Body of pancreas (tissue), 4 donors: ENCODE measurements around the gene SLC6A2. TPM values are rescaled to one million over a fixed set of nuclear protein-coding genes. Genes with fewer than 3 reads are reported as not detected.
"Not testable (repeated sequence)": the region's sequence is repeated elsewhere in the genome, so short reads cannot be mapped to it uniquely, and the experiment has no call there.

Experiments used
- ATAC-seq: fragments of 150-250 bp; one replicate; pipeline ENCODE4 v1.9.1; 2016
- DNase-seq, 4 donors: peaks; one replicate each; pipeline ENCODE4 v3.0.0-alpha.2; 2019
- H3K27ac ChIP-seq, 4 donors: fragments of 200-600 bp; sonication (generic); 1 replicate in 3 of 4; 2 replicates in 1 of 4; pipeline versions ENCODE4 v1.5.1 to v1.6.1; 2016 to 2019; ENCODE audit warnings: mild to moderate bottlenecking in 1 of 4, mixed read lengths in 1 of 4, moderate library complexity in 1 of 4
- H3K27me3 ChIP-seq, 2 donors: fragments of 200-600 bp; sonication (generic); one replicate each; pipeline ENCODE4 v1.6.0; 2016; ENCODE audit warnings: mild to moderate bottlenecking in 1 of 2
- H3K36me3 ChIP-seq, 2 donors: fragments of 200-600 bp; sonication (generic); replicated peaks in 1 of 2; 2 replicates each; pipeline ENCODE4 v1.5.1; 2016; ENCODE audit warnings: low read depth in 2 of 2; ENCODE audit not compliant: insufficient read depth in 1 of 2
- H3K4me1 ChIP-seq: fragments of 200-600 bp; sonication (generic); one replicate; pipeline ENCODE4 v1.6.0; 2016
- H3K4me3 ChIP-seq, 2 donors: fragments of 200-600 bp; sonication (generic); 1 replicate in 1 of 2; 2 replicates in 1 of 2; pipeline ENCODE4 v1.5.1; 2016 to 2019
- H3K9me3 ChIP-seq, 3 donors: fragments of 200-600 bp; sonication (generic); 1 replicate in 2 of 3; 2 replicates in 1 of 3; pipeline ENCODE4 v1.5.1; 2016
- POLR2A ChIP-seq, 3 donors: fragments of 450-650 bp; IDR thresholded peaks; one replicate each; pipeline ENCODE4 v1.6.1; 2016; ENCODE audit warnings: antibody characterized with exemption in 3 of 3, mild to moderate bottlenecking in 2 of 3
- whole genome bisulfite sequencing, 2 donors: methylation state at CpG; one replicate each; pipeline ENCODE4 v1.1.5; 2017; 5-methylcytosine and 5-hydroxymethylcytosine counted together
- intact Hi-C: fragments of 100-400 bp; cut with DNase I; formaldehyde crosslinking; loops from one replicate; pipeline ENCODE4 v1.15.1; 2023
- total RNA-seq, 2 donors: library from RNA; depleted of rRNA; stranded (reverse); fragments of >200 nt; gene quantifications; one replicate each; pipeline ENCODE4 v1.1.0, GENCODE V29; 2016
- TF ChIP-seq, protein P1 (sequence below), 7 experiments: fragments of 450-650 bp in 4 of 7; fragments of 200-600 bp in 3 of 7; sonication (generic) in 3 of 7; IDR thresholded peaks; one replicate each; pipeline ENCODE4 v1.5.1; 2016 to 2019; ENCODE audit warnings: antibody characterized with exemption in 7 of 7

Gene SLC6A2
- total RNA-seq, 2 donors from 2014 or later: not detected

DNA sequence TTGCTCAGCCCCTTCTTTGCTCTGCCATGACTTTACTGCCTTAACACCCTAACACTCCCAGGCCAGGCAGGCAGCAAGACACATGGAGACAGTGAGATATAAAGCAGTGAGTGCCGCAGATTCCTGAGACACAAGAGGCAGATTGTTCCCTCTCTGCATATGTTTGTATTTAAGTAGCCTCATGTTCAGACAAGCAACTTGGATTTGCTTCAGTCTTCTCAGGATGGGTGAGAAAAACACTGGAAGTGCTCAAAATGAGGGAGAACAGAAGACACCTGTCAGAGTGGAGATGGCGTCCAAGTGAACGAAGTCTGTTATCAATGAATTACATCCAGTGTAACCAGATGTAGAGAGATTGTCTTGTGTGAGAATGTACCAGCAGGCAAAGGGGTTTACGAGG lies 90.3 kb downstream of the SLC6A2 start:
- no peaks in the 10 kb centered on the region for H3K27me3 ChIP-seq
- intact Hi-C loops: no loop called here
- 40 to 48% methylated on average over 4 of the region's 4 CpGs for WGBS, 2 donors
- no peak overlapping the region for H3K4me3 ChIP-seq
- no peak for DNase-seq
- no peaks in the 10 kb centered on the region for H3K4me1 ChIP-seq
- TF ChIP-seq, protein P1, sequence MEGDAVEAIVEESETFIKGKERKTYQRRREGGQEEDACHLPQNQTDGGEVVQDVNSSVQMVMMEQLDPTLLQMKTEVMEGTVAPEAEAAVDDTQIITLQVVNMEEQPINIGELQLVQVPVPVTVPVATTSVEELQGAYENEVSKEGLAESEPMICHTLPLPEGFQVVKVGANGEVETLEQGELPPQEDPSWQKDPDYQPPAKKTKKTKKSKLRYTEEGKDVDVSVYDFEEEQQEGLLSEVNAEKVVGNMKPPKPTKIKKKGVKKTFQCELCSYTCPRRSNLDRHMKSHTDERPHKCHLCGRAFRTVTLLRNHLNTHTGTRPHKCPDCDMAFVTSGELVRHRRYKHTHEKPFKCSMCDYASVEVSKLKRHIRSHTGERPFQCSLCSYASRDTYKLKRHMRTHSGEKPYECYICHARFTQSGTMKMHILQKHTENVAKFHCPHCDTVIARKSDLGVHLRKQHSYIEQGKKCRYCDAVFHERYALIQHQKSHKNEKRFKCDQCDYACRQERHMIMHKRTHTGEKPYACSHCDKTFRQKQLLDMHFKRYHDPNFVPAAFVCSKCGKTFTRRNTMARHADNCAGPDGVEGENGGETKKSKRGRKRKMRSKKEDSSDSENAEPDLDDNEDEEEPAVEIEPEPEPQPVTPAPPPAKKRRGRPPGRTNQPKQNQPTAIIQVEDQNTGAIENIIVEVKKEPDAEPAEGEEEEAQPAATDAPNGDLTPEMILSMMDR (IDR thresholded peaks at IDR 0.05): no peak
- ATAC-seq: no peak
- H3K36me3 ChIP-seq: no peaks in the 10 kb centered on the region
- H3K9me3 ChIP-seq: no peaks in the 10 kb centered on the region
- H3K27ac ChIP-seq: no peak overlapping the region

DNA sequence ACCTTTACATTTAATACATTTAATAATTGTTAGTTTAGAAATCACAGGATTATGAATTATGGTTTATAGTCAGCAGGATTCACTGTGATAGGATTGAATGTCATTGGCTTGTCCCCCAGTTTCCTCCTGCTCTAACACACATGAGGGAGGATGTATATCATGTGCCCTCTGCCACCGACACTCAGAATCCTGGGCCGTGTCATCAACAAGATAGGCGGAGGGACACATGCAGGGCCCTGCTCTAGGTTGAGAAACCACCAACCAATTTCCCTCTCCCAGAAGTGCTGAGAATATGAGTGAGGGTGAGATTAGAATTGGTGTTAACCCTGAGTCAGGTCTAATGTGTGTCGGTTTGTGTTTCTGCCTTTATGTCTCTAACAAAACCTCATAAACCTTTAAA lies 92.0 kb downstream of the SLC6A2 start:
- intact Hi-C loops: no loop called here

DNA sequence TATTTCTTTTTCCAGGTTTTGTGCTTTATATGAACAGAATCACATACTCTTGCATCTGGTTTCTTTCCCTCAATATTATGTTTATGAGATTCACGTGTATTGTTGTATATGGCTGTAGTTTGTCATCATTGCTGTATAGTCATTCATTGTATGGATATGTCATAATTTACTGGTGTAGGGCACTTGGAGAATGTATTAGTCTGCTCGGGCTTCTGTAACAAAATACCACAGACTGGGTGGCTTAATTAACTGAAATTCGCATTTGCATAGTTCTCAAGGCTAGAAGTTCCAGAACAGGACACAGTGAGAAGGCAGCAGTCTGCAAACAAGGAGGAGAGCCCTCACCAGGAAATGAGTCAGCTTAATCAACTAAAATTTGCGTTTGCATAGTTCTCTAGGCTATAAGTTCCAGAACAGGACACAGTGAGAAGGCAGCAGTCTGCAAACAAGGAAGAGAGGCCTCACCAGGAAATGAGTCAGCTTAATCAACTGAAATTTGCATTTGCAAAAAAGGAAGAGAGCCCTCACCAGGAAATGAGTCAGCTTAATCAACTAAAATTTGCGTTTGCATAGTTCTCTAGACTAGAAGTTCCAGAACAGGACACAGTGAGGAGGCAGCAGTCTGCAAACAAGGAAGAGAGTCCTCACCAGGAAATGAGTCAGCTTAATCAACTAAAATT lies 96.8 kb downstream of the SLC6A2 start:
- H3K9me3 ChIP-seq, H3K4me3 ChIP-seq, ATAC-seq, H3K27ac ChIP-seq, H3K27me3 ChIP-seq, H3K36me3 ChIP-seq, intact Hi-C loops, DNase-seq, H3K4me1 ChIP-seq: not testable (repeated sequence)
- 52 to 53% methylated on average over 5 of the region's 5 CpGs for WGBS, 2 donors

More for the DNA sequence above, 92.0 kb downstream of the SLC6A2 start:
- Histone ChIP-seq H3K36me3 (no peaks in the 10 kb centered on the region), H3K27me3 (no peaks in the 10 kb centered on the region), H3K4me1 (no peaks in the 10 kb centered on the region), H3K4me3 (no peak overlapping the region), H3K27ac (no peak overlapping the region), H3K9me3 (no peaks in the 10 kb centered on the region)
- TF ChIP-seq POLR2A (IDR thresholded peaks at IDR 0.05): no peak
- TF ChIP-seq, protein P1 (IDR thresholded peaks at IDR 0.05): no peak
- WGBS, 2 donors: 50 to 51% methylated on average over 4 of the region's 4 CpGs
- ATAC-seq: no peak
- no peak for DNase-seq

DNA sequence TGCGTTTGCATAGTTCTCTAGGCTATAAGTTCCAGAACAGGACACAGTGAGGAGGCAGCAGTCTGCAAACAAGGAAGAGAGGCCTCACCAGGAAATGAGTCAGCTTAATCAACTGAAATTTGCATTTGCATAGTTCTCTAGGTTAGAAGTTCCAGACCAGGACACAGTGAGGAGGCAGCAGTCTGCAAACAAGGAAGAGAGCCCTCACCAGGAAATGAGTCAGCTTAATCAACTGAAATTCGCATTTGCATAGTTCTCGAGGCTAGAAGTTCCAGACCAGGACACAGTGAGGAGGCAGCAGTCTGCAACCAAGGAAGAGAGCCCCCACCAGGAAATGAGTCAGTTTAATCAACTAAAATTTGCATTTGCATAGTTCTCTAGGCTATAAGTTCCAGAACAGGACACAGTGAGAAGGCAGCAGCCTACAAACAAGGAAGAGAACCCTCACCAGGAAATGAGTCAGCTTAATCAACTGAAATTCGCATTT lies 97.4 kb downstream of the SLC6A2 start:
- H3K36me3 ChIP-seq, ATAC-seq, H3K27ac ChIP-seq, DNase-seq, H3K9me3 ChIP-seq, H3K4me1 ChIP-seq, H3K4me3 ChIP-seq, H3K27me3 ChIP-seq, intact Hi-C loops: not testable (repeated sequence)
- 39 to 63% methylated on average over 4 of the region's 4 CpGs for WGBS, 2 donors

Other genes with a start within 250 kb of the SLC6A2 start
- 10 to 100 TPM; 58.7 to 76.0 TPM for gene MMP2, start 176.8 kb upstream of the SLC6A2 start, total RNA-seq
- 1 to 10 TPM; 3.3 to 9.1 TPM for gene LPCAT2, start 146.9 kb upstream of the SLC6A2 start, total RNA-seq
- gene CAPNS2, start 89.3 kb upstream of the SLC6A2 start, total RNA-seq: 1 to 10 TPM in 1 of 2 donors, not detected in 1; 1.0 TPM
- gene CES1, start 177.1 kb downstream of the SLC6A2 start, total RNA-seq: 10 to 100 TPM in 1 of 2 donors, 1 to 10 TPM in 1; 4.2 to 19.1 TPM
- not detected for gene CES5A, start 219.4 kb downstream of the SLC6A2 start, total RNA-seq